ENCODE results near the gene BDKRB2.

BDKRB2 gene

GRCh38 chr14:96214793-96215192 lies 10.2 kb downstream of the BDKRB2 start:
- TF ChIP-seq, protein P1, sequence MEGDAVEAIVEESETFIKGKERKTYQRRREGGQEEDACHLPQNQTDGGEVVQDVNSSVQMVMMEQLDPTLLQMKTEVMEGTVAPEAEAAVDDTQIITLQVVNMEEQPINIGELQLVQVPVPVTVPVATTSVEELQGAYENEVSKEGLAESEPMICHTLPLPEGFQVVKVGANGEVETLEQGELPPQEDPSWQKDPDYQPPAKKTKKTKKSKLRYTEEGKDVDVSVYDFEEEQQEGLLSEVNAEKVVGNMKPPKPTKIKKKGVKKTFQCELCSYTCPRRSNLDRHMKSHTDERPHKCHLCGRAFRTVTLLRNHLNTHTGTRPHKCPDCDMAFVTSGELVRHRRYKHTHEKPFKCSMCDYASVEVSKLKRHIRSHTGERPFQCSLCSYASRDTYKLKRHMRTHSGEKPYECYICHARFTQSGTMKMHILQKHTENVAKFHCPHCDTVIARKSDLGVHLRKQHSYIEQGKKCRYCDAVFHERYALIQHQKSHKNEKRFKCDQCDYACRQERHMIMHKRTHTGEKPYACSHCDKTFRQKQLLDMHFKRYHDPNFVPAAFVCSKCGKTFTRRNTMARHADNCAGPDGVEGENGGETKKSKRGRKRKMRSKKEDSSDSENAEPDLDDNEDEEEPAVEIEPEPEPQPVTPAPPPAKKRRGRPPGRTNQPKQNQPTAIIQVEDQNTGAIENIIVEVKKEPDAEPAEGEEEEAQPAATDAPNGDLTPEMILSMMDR (IDR thresholded peaks at IDR 0.05; ENCODE audit: low read depth, low read length, missing control alignments), result no peak

DNA sequence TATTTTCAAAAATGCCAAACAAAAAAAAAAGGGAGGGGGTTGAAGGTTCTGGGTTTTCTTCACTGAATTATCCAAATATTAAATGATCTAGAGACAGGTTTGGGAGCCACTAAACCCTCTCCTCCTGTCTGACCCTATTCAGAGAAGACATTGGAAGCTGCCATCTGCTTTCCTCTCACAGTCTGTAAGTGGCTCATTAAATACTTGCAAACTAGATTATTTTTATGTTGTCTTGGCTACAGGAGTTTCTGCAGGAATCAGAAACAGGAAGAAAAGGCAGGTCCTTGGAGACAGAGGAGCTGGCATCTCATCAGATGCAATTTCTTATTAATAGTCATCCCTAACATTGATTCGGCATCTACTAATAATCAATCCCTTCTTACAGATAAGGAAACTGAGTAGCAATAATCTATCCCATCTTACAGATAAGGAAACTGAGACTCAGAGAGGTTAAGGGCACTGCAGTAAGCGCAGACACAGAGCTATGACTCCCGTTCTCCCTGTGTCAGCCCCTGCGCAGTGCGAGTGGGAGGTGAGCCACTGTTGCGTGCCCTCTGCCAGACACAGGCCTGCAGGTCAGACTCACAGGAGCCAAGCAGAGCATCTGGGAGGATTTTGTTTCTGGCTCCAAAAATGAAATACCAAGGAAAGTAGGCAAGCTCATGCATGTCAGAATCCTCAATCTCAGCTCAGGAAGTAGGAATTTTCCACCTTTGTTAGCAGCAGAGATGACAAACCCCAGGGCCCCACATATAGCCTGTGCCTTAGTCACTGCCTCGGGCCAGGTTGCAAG lies 11.0 kb downstream of the BDKRB2 start:
- H3K4me3 ChIP-seq (ENCODE audit: low read depth, low read length), result no peak overlapping the region
- TF ChIP-seq, protein P1 (IDR thresholded peaks at IDR 0.05; ENCODE audit: low read depth, low read length, missing control alignments), result no peak
- DNase-seq (ENCODE audit: low read depth), result no peak

More at GRCh38 chr14:96214793-96215192, 10.2 kb downstream of the BDKRB2 start:
- DNase-seq (ENCODE audit: low read depth), result no peak
- H3K4me3 ChIP-seq (ENCODE audit: low read depth, low read length), result no peak overlapping the region

DNA sequence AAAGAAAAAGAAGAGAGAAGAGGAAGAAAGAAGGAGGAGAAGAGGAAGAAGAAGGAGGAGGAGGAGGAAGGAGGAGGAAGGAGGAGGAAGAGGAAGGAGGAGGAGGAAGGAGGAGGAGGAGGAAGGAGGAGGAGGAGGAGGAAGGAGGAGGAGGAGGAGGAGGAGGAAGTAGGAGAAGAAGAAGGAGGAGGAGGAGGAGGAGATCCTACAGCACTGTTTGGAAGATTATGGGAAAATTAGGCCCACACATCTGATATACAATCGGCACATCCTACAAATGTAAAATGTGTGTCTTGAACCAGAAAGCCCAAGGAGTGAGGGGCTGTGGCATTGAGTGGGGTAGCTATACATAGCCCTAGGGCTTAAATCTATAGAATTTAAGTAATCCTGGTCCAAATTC lies 12.0 kb downstream of the BDKRB2 start:
- no peak for DNase-seq (ENCODE audit: low read depth)
- TF ChIP-seq, protein P1 (IDR thresholded peaks at IDR 0.05; ENCODE audit: low read depth, low read length, missing control alignments), result no peak
- no peak overlapping the region for H3K4me3 ChIP-seq (ENCODE audit: low read depth, low read length)

GRCh38 chr14:96217376-96217913 lies 12.8 kb downstream of the BDKRB2 start:
- H3K4me3 ChIP-seq (ENCODE audit: low read depth, low read length), result no peak overlapping the region
- no peak for DNase-seq (ENCODE audit: low read depth)
- TF ChIP-seq, protein P1 (IDR thresholded peaks at IDR 0.05; ENCODE audit: low read depth, low read length, missing control alignments), result no peak

DNA sequence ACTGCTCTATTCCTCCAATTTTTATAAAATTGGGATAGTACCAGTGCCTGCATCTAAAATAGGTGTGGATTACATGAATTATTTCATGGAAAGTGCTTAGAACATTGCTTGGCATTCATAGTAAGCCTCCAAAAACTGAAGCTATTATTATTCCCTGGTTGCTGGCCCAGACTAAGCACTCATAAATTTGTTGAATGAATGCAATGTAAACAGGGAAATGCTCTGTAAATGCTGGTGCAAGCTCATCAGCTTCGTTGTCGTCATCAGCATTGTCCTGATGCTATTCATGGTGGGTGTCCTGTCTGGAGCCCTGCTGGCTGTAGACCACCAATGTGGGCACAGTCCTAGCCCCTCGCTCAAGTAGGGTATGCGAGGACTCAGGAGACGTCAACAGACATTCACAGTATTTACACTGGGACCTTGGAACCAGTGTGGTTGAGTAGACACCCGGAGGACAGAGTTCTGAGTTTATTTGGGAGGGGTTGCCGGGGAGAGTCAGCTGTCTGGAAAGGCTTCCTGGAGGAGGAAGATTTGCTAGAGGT lies 16.5 kb downstream of the BDKRB2 start:
- TF ChIP-seq, protein P1 (IDR thresholded peaks at IDR 0.05; ENCODE audit: low read depth, low read length, missing control alignments), result no peak
- DNase-seq (ENCODE audit: low read depth), result no peak
- no peak overlapping the region for H3K4me3 ChIP-seq (ENCODE audit: low read depth, low read length)

DNA sequence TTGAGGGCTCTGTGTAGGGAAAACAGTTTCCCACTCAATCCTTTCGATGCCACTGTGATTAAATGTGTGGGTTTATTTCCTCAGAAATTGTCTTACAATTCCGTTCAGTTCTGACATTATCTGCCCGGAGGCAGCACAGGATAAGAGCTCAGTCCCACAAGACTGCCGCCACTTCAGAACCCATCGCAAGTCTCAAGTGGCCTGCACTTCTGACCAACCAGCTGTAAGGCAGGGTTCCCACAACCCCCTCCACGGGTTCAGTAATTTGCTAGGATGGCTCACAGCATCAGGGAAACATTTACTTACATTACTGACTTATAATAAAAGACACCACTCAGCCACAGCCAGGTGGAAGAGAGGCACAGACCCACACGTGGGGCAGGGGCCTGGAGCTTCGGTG lies 17.2 kb downstream of the BDKRB2 start:
- no peak for DNase-seq (ENCODE audit: low read depth)
- TF ChIP-seq, protein P1 (IDR thresholded peaks at IDR 0.05; ENCODE audit: low read depth, low read length, missing control alignments), result no peak
- H3K4me3 ChIP-seq (ENCODE audit: low read depth, low read length), result no peak overlapping the region
